ENCODE measurements around the gene NOMO2. TPM values are rescaled to one million over a fixed set of nuclear protein-coding genes. Genes with fewer than 3 reads are reported as not detected.
A peak's percentile ranks its signal among the peaks of the same experiment; 100 is the strongest.
"Not testable (repeated sequence)": the region's sequence is repeated elsewhere in the genome, so short reads cannot be mapped to it uniquely, and the experiment has no call there.

The NOMO2 gene, protein sequence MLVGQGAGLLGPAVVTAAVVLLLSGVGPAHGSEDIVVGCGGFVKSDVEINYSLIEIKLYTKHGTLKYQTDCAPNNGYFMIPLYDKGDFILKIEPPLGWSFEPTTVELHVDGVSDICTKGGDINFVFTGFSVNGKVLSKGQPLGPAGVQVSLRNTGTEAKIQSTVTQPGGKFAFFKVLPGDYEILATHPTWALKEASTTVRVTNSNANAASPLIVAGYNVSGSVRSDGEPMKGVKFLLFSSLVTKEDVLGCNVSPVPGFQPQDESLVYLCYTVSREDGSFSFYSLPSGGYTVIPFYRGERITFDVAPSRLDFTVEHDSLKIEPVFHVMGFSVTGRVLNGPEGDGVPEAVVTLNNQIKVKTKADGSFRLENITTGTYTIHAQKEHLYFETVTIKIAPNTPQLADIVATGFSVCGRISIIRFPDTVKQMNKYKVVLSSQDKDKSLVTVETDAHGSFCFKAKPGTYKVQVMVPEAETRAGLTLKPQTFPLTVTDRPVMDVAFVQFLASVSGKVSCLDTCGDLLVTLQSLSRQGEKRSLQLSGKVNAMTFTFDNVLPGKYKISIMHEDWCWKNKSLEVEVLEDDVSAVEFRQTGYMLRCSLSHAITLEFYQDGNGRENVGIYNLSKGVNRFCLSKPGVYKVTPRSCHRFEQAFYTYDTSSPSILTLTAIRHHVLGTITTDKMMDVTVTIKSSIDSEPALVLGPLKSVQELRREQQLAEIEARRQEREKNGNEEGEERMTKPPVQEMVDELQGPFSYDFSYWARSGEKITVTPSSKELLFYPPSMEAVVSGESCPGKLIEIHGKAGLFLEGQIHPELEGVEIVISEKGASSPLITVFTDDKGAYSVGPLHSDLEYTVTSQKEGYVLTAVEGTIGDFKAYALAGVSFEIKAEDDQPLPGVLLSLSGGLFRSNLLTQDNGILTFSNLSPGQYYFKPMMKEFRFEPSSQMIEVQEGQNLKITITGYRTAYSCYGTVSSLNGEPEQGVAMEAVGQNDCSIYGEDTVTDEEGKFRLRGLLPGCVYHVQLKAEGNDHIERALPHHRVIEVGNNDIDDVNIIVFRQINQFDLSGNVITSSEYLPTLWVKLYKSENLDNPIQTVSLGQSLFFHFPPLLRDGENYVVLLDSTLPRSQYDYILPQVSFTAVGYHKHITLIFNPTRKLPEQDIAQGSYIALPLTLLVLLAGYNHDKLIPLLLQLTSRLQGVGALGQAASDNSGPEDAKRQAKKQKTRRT
- 30.3 and 87.0 TPM in 2 replicates for total RNA-seq (ENCODE audit: low replicate concordance)

- peak within 1 kb of the TSS; percentile 59 for H3K4me3 ChIP-seq (ENCODE audit: low read depth, low read length)
- not testable (repeated sequence) for DNase-seq (ENCODE audit: low read depth)
Observed at GRCh38 chr16:18561727-18562314, at the start of gene NOMO2. Gene NOMO2, minus strand, starts transcription at chr16:18562097. Its CDS starts 57 bp downstream, at chr16:18562040.

DNA sequence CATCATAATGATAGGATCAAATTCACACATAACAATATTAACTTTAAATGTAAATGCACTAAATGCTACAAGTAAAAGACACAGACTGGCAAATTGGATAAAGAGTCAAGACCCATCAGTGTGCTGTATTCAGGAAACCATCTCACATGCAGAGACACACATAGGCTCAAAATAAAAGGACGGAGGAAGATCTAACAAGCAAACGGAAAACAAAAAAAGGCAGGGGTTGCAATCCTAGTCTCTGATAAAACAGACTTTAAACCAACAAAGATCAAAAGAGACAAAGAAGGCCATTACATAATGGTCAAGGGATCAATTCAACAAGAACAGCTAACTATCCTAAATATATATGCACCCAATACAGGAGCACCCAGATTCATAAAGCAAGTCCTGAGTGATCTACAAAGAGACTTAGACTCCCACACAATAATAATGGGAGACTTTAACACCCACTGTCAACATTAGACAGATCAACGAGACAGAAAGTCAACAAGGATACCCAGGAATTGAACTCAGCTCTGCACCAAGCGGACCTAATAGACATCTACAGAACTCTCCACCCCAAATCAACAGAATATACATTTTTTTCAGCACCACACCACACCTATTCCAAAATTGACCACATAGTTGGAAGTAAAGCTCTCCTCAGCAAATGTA, 48.4 kb upstream of the NOMO2 start:
- DNase-seq (ENCODE audit: low read depth); H3K4me3 ChIP-seq (ENCODE audit: low read depth, low read length): not testable (repeated sequence)

GRCh38 chr16:18608271-18608670, 46.4 kb upstream of the NOMO2 start:
- not testable (repeated sequence) for H3K4me3 ChIP-seq (ENCODE audit: low read depth, low read length); DNase-seq (ENCODE audit: low read depth)

- not testable (repeated sequence) for H3K4me3 ChIP-seq (ENCODE audit: low read depth, low read length); DNase-seq (ENCODE audit: low read depth)
Observed at GRCh38 chr16:18603572-18604246, 41.8 kb upstream of the NOMO2 start.

DNA sequence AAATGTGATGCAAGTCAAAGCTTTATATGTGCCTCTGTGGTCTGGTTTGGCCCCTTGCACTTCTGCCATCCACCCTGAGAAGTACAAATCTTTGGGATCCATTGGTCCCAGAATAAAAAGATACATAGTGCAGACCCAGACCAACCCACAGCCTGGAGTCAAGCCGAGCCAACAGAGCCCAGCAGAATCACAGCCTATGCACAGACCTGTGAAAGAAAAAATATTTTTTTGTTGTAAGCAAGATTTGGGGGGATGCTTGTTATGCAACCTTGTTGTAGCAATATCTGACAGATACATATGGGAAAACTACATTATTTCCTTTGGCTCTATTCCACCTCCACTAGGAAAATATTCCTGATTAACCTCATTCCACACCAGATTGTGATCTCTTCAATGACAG, 36.7 kb upstream of the NOMO2 start:
- not testable (repeated sequence) for DNase-seq (ENCODE audit: low read depth)

DNA sequence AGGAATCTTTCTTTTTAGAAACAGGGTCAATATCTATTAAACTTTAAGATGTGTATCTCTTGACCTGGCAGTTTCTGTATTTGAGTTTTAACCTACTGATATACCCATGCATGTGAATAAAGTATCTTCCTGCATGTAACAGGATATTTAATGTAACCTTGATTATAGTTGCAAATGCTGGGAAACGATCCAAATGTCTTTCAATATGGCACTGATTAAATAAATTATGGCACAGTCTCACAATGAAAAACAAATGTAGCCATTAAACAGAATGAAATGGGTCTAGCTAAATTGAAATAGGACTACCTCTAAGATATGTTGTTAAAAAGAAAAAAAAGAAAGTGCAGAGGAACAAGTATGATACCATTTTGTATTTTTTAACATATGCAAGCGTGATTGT, 35.8 kb upstream of the NOMO2 start:
- not testable (repeated sequence) for H3K4me3 ChIP-seq (ENCODE audit: low read depth, low read length); DNase-seq (ENCODE audit: low read depth)

More for the DNA sequence above, 36.7 kb upstream of the NOMO2 start:
- not testable (repeated sequence) for H3K4me3 ChIP-seq (ENCODE audit: low read depth, low read length)

GRCh38 chr16:18597319-18597718, 35.4 kb upstream of the NOMO2 start:
- peak; percentile 0 for DNase-seq (ENCODE audit: low read depth)
- not testable (repeated sequence) for H3K4me3 ChIP-seq (ENCODE audit: low read depth, low read length)

DNA sequence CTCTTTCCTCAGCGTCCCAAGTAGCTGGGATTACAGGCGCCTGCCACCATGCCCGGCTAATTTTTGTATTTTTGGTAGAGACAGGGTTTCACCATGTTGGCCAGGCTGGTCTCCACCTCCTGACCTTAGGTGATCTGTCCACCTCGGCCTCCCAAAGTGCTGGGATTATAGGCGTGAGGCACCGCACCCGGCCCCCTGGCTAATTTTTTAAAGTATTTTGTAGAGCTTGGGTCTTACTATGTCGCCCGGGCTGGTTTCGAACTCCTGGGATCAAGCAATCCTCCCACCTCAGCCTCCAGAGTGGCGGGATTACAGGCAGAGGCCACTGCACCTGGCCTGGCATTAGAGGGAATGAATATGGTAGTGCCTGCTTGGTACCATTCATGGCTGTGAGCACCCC, 33.9 kb upstream of the NOMO2 start:
- not testable (repeated sequence) for DNase-seq (ENCODE audit: low read depth); H3K4me3 ChIP-seq (ENCODE audit: low read depth, low read length)

DNA sequence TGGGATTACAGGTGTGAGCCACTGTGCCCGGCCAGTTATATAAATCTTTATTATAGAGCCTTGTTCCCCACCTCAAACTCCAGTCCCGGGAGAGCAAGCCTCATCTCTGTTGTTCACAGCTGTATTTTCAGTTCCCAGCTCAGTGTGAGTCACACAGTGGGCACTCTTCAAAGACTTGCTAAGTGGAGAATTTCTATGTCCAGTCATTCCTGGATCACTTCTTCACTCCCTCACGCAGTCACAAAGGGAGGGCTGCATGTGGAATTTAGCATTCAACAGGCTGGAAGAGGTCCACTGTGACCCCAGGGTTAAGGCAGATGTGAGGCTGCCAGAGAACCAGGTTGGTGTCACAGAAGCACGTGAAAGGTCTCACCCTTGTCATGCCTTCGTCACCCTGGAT, 33.0 kb upstream of the NOMO2 start:
- peak; percentile 55 for DNase-seq (ENCODE audit: low read depth)

DNA sequence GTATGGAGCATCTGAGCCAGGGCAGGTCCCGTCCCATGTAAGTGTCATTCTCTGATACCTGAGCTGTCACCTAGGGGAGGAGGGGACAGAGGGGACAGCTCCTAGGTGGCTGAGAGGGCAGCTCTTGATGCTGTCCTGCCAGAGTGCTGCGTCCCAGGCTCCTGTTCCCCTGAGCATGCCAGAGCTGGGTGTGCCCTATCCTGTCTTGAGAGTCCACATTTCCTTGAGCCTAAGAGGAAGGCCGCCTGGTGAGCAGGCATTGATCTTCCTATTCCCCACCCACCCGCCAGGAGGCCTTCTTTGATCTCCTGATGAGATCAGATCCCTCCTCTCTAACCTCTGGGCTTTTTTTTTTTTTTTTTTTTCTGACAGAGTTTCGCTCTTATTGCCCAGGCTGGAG, 32.0 kb upstream of the NOMO2 start:
- DNase-seq (ENCODE audit: low read depth); H3K4me3 ChIP-seq (ENCODE audit: low read depth, low read length): not testable (repeated sequence)

More for the DNA sequence above, 33.0 kb upstream of the NOMO2 start:
- not testable (repeated sequence) for H3K4me3 ChIP-seq (ENCODE audit: low read depth, low read length)

GRCh38 chr16:18592982-18593381, 31.1 kb upstream of the NOMO2 start:
- DNase-seq (ENCODE audit: low read depth): not testable (repeated sequence)

GRCh38 chr16:18591908-18592307, 30.0 kb upstream of the NOMO2 start:
- TF ChIP-seq, protein P1, sequence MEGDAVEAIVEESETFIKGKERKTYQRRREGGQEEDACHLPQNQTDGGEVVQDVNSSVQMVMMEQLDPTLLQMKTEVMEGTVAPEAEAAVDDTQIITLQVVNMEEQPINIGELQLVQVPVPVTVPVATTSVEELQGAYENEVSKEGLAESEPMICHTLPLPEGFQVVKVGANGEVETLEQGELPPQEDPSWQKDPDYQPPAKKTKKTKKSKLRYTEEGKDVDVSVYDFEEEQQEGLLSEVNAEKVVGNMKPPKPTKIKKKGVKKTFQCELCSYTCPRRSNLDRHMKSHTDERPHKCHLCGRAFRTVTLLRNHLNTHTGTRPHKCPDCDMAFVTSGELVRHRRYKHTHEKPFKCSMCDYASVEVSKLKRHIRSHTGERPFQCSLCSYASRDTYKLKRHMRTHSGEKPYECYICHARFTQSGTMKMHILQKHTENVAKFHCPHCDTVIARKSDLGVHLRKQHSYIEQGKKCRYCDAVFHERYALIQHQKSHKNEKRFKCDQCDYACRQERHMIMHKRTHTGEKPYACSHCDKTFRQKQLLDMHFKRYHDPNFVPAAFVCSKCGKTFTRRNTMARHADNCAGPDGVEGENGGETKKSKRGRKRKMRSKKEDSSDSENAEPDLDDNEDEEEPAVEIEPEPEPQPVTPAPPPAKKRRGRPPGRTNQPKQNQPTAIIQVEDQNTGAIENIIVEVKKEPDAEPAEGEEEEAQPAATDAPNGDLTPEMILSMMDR (IDR thresholded peaks at IDR 0.05; ENCODE audit: insufficient read depth, low read length): peak; percentile 20
- peak; percentile 51 for DNase-seq (ENCODE audit: low read depth)
- not testable (repeated sequence) for H3K4me3 ChIP-seq (ENCODE audit: low read depth, low read length)

More at GRCh38 chr16:18592982-18593381, 31.1 kb upstream of the NOMO2 start:
- H3K4me3 ChIP-seq (ENCODE audit: low read depth, low read length): not testable (repeated sequence)

- H3K4me3 ChIP-seq (ENCODE audit: low read depth, low read length); DNase-seq (ENCODE audit: low read depth): not testable (repeated sequence)
Observed at GRCh38 chr16:18591441-18591840, 29.5 kb upstream of the NOMO2 start.

GRCh38 chr16:18589806-18590205, 27.9 kb upstream of the NOMO2 start:
- not testable (repeated sequence) for DNase-seq (ENCODE audit: low read depth); H3K4me3 ChIP-seq (ENCODE audit: low read depth, low read length)

GRCh38 chr16:18586560-18587540, 25.0 kb upstream of the NOMO2 start:
- H3K4me3 ChIP-seq (ENCODE audit: low read depth, low read length); DNase-seq (ENCODE audit: low read depth): not testable (repeated sequence)
